Activated naive CD4-positive, alpha-beta T cell treated with anti-CD3 and anti-CD28 coated beads, Interleukin-2, amount 50 U/mL, for 72 hours (primary cell): ENCODE results near the gene CFAP221. TPM values are rescaled to one million over a fixed set of nuclear protein-coding genes. Genes with fewer than 3 reads are reported as not detected.

Source experiments
- ATAC-seq, 2 donors: fragments of 150-1000 bp; cut with Tn5 transposase; 2 replicates each; pipeline ENCODE4 v1.10.0; 2021; ENCODE audit warnings: mild to moderate bottlenecking in 2 of 2, moderate library complexity in 2 of 2
- DNase-seq, 2 donors: peaks; one replicate each; pipeline ENCODE4 v3.0.0; 2021 to 2022; ENCODE audit warnings: low spot score in 2 of 2
- H3K27ac Mint-ChIP-seq, 2 donors: one replicate each; pipeline ENCODE4 v1.8.0; 2022; ENCODE audit warnings: mild to moderate bottlenecking in 2 of 2, mixed read lengths in 2 of 2
- H3K36me3 Mint-ChIP-seq, 2 donors: one replicate each; pipeline ENCODE4 v1.8.0; 2022; ENCODE audit warnings: mixed read lengths in 2 of 2
- H3K9me3 Mint-ChIP-seq, 2 donors: one replicate each; pipeline ENCODE4 v1.8.0; 2022; ENCODE audit warnings: mixed read lengths in 2 of 2
- total RNA-seq, 2 donors: library from RNA; stranded (reverse); gene quantifications; one replicate each; pipeline ENCODE4 v1.2.3, GENCODE V29; 2022

Gene CFAP221
- total RNA-seq, 2 donors from 2014 or later, result not detected

- Mint-ChIP-seq H3K27ac (no peak overlapping the region), H3K36me3 (peaks cover 0 to 5% of the 10 kb centered on the region in 2 donors), H3K9me3 (no peaks in the 10 kb centered on the region)
- no peak for DNase-seq
- no peak for ATAC-seq
Measured at GRCh38 chr2:119646149-119646548, 101.9 kb downstream of the CFAP221 start.

- Mint-ChIP-seq H3K27ac (no peak overlapping the region), H3K36me3 (peaks cover 0 to 5% of the 10 kb centered on the region in 2 donors), H3K9me3 (no peaks in the 10 kb centered on the region)
- DNase-seq (no peak), ATAC-seq (no peak)
Measured at GRCh38 chr2:119647440-119648169, 103.4 kb downstream of the CFAP221 start.

GRCh38 chr2:119649364-119649917 is 105.2 kb downstream of the CFAP221 start:
- DNase-seq, result no peak
- ATAC-seq, result no peak
- no peak overlapping the region for H3K27ac Mint-ChIP-seq
- H3K36me3 Mint-ChIP-seq, result peaks cover 0 to 5% of the 10 kb centered on the region in 2 donors
- H3K9me3 Mint-ChIP-seq, result no peaks in the 10 kb centered on the region

GRCh38 chr2:119650206-119650605 is 106.0 kb downstream of the CFAP221 start:
- Mint-ChIP-seq H3K9me3 (no peaks in the 10 kb centered on the region), H3K36me3 (peaks cover 0 to 5% of the 10 kb centered on the region in 2 donors), H3K27ac (no peak overlapping the region)
- no peak for ATAC-seq
- DNase-seq, result no peak

GRCh38 chr2:119650846-119651370 is 106.7 kb downstream of the CFAP221 start:
- no peak for DNase-seq
- Mint-ChIP-seq H3K27ac (no peak overlapping the region), H3K36me3 (peaks cover 0 to 5% of the 10 kb centered on the region in 2 donors), H3K9me3 (no peaks in the 10 kb centered on the region)
- no peak for ATAC-seq

- DNase-seq, result no peak
- no peak overlapping the region for H3K27ac Mint-ChIP-seq
- no peaks in the 10 kb centered on the region for H3K36me3 Mint-ChIP-seq
- H3K9me3 Mint-ChIP-seq, result no peaks in the 10 kb centered on the region
- no peak for ATAC-seq
Measured at GRCh38 chr2:119657466-119658145, 113.4 kb downstream of the CFAP221 start.

- ATAC-seq, result peak in 1 of 2 donors; percentile 43
- H3K9me3 Mint-ChIP-seq, result peaks cover 0 to 4% of the 10 kb centered on the region in 2 donors
- no peak overlapping the region for H3K27ac Mint-ChIP-seq
- DNase-seq, result peak in 1 of 2 donors; percentile 43
- H3K36me3 Mint-ChIP-seq, result peaks cover 4% of the 10 kb centered on the region in 2 donors
Measured at GRCh38 chr2:119659601-119660342, 115.5 kb downstream of the CFAP221 start.

- DNase-seq (no peak), ATAC-seq (peak in 1 of 2 donors; percentile 9)
- Mint-ChIP-seq H3K27ac (no peak overlapping the region), H3K36me3 (peaks cover 6 to 8% of the 10 kb centered on the region in 2 donors), H3K9me3 (peaks cover 0 to 7% of the 10 kb centered on the region in 2 donors)
Measured at GRCh38 chr2:119660343-119660658, 116.1 kb downstream of the CFAP221 start.

GRCh38 chr2:119662297-119662696 is 118.0 kb downstream of the CFAP221 start:
- ATAC-seq (no peak), DNase-seq (no peak)
- peaks cover 0 to 7% of the 10 kb centered on the region in 2 donors for H3K9me3 Mint-ChIP-seq
- H3K27ac Mint-ChIP-seq, result no peak overlapping the region
- peaks cover 6 to 8% of the 10 kb centered on the region in 2 donors for H3K36me3 Mint-ChIP-seq

- Mint-ChIP-seq H3K9me3 (peaks cover 0 to 7% of the 10 kb centered on the region in 2 donors), H3K27ac (no peak overlapping the region), H3K36me3 (peaks cover 6 to 8% of the 10 kb centered on the region in 2 donors)
- DNase-seq (no peak), ATAC-seq (no peak)
Measured at GRCh38 chr2:119668546-119668945, 124.3 kb downstream of the CFAP221 start.

- no peak for ATAC-seq
- H3K9me3 Mint-ChIP-seq, result no peaks in the 10 kb centered on the region
Measured at GRCh38 chr2:119671016-119671415, 126.8 kb downstream of the CFAP221 start.

GRCh38 chr2:119671752-119672151 is 127.5 kb downstream of the CFAP221 start:
- DNase-seq (no peak), ATAC-seq (no peak)
- H3K9me3 Mint-ChIP-seq, result no peaks in the 10 kb centered on the region
- no peak overlapping the region for H3K27ac Mint-ChIP-seq
- no peaks in the 10 kb centered on the region for H3K36me3 Mint-ChIP-seq

More at GRCh38 chr2:119671016-119671415, 126.8 kb downstream of the CFAP221 start:
- Mint-ChIP-seq H3K36me3 (no peaks in the 10 kb centered on the region), H3K27ac (no peak overlapping the region)
- no peak for DNase-seq

GRCh38 chr2:119672161-119672862 is 128.1 kb downstream of the CFAP221 start:
- Mint-ChIP-seq H3K27ac (no peak overlapping the region), H3K36me3 (no peaks in the 10 kb centered on the region), H3K9me3 (no peaks in the 10 kb centered on the region)
- ATAC-seq (no peak), DNase-seq (no peak)

- DNase-seq (no peak), ATAC-seq (no peak)
- Mint-ChIP-seq H3K27ac (no peak overlapping the region), H3K36me3 (peaks cover 0 to 9% of the 10 kb centered on the region in 2 donors), H3K9me3 (no peaks in the 10 kb centered on the region)
Measured at GRCh38 chr2:119673796-119674195, 129.5 kb downstream of the CFAP221 start.

- Mint-ChIP-seq H3K9me3 (no peaks in the 10 kb centered on the region), H3K36me3 (peaks cover 8 to 18% of the 10 kb centered on the region in 2 donors), H3K27ac (no peak overlapping the region)
- ATAC-seq, result no peak
- DNase-seq, result peak in 1 of 2 donors; percentile 48
Measured at GRCh38 chr2:119674711-119675500, 130.7 kb downstream of the CFAP221 start.
